AG04450 (cell line): Measurements from ENCODE around the gene LRMDA. TPM values are rescaled to one million over a fixed set of nuclear protein-coding genes. Genes with fewer than 3 reads are reported as not detected.
A peak's percentile ranks its signal among the peaks of the same experiment; 100 is the strongest.

Experiments
- CTCF ChIA-PET: fragments of 300-600, 350-600 bp; formaldehyde crosslinking; extraction: SDS; loops from one replicate; lab custom pipeline; 2022; ENCODE audit warnings: antibody characterized with exemption, inconsistent platforms; lab: Charles Lee
- POLR2A ChIA-PET: fragments of 350-600 bp; formaldehyde crosslinking; extraction: SDS; loops from one replicate; lab custom pipeline; 2021; ENCODE audit warnings: antibody characterized with exemption, inconsistent platforms; lab: Yijun Ruan, JAX
- DNase-seq: peaks from one replicate; pipeline ENCODE4 v3.0.0-alpha.2; 2011; ENCODE audit warnings: low read depth, low spot score
- H3K27ac ChIP-seq: one replicate; pipeline ENCODE4 v1.5.1; 2012; ENCODE audit warnings: low read depth, low read length, control low read depth
- H3K27me3 ChIP-seq: one replicate; pipeline ENCODE4 v1.6.0; 2012; ENCODE audit warnings: low read length; ENCODE audit not compliant: control insufficient read depth, insufficient read depth
- H3K4me3 ChIP-seq: 2 replicates; pipeline ENCODE4 v1.5.1; 2011; ENCODE audit warnings: mild to moderate bottlenecking, low read depth, low read length, control low read depth
- H3K9me3 ChIP-seq: 2 replicates; pipeline ENCODE4 v1.5.1; 2012; ENCODE audit warnings: low read length; ENCODE audit not compliant: control insufficient read depth, insufficient read depth
- CTCF ChIP-seq: IDR thresholded peaks from 2 replicates; pipeline ENCODE4 v1.5.1; 2011; ENCODE audit warnings: low read depth, low read length, control low read depth, inconsistent platforms
- polyA plus RNA-seq: library from polyadenylated mRNA; depleted of rRNA; stranded (reverse); fragments of >200 nt; gene quantifications from 2 replicates; pipeline ENCODE4 v1.2.3, GENCODE V29; 2011

LRMDA gene
- polyA plus RNA-seq, 1 experiment = 0.12 TPM

DNA sequence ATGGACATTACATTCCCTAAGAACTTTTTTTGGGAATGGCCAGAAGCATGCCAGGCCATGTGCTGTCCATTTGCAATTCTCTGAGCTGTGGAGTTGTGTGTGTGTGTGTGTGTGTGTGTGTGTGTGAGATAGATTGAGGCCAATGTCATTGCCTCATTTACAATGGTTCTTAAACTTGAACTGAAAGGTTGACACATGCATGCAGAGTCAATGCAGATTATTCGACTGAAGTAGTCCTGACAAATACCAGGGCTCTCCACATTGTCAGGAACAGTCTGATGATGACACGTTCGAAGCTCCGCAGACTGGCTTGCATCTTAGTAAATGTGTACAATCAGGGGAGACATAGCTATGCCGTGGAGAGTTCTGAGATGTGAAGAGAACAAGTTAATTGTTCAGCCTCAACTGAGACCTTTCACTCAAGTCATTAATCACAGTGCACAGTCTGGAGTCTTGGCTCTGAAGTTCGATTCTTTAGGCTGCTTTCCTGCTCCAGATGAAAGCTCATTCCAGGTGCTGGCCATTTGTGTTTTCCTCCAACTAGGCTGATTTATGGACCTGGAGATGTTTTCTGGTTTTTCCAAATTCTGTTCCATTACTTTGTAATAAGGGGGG, 921.9 kb downstream of the LRMDA start:
- Histone ChIP-seq H3K9me3 (no peaks in the 10 kb centered on the region), H3K27ac (no peak overlapping the region), H3K4me3 (no peak overlapping the region), H3K27me3 (no peaks in the 10 kb centered on the region)
- no peak for TF ChIP-seq CTCF
- no peak for DNase-seq
- POLR2A ChIA-PET = no interaction called here
- CTCF ChIA-PET = no interaction called here

DNA sequence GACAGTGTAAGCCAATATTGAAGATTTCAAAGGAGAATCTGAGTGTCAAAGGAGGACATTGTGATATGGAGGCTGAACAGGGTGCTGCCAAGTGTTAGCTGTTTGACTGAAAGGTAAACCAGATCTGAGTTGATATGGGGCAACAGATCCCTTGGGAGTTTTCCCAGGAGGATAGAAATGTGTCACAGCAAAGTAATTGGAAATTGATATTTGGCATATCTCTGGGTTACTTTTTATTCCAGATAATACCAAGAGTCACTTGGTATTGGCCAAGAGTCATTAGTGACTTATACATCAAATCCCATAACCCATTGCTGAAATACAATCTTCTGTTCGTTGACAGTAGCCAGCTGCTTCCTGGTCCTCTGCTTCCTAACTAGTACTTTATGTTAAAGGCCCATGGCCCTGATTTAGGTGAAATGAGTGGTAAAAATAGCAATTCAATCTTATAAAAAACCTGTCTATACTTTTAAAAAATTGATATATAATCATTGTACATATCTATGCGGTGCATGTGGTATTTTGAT, 922.9 kb downstream of the LRMDA start:
- ChIA-PET CTCF (no interaction called here), POLR2A (interaction anchor here (0.6 kb wide), 1 partner anchor 17 kb away, joined by 5 read pairs; no protein-coding TSS in a partner anchor)
- no peak overlapping the region for H3K27ac ChIP-seq
- no peak for TF ChIP-seq CTCF
- H3K27me3 ChIP-seq = no peaks in the 10 kb centered on the region
- no peak overlapping the region for H3K4me3 ChIP-seq
- no peaks in the 10 kb centered on the region for H3K9me3 ChIP-seq
- no peak for DNase-seq

DNA sequence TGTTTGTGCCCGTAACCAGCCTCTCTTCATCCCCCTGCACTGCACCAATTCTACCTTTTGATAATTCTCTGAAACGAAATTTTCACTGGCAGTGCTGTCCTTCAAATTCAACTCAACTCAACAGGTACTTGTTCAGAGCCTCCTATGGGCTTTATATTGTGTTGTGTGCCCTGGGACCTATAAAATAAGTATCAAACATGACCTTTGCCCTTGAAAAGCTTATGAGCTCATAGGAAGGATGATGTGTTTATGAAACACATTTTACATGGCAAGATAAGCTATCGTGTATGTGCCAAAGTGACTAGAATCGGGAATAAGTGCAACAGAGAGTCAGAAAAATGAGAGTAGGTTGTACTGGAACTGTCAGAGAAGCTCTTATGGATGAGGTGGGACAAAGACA, 923.5 kb downstream of the LRMDA start:
- no peaks in the 10 kb centered on the region for H3K9me3 ChIP-seq
- no peak for TF ChIP-seq CTCF
- H3K27ac ChIP-seq = no peak overlapping the region
- no peak overlapping the region for H3K4me3 ChIP-seq
- H3K27me3 ChIP-seq = no peaks in the 10 kb centered on the region
- DNase-seq = no peak
- POLR2A ChIA-PET = interaction anchor here (0.6 kb wide), 1 partner anchor 17 kb away, joined by 5 read pairs; no protein-coding TSS in a partner anchor
- CTCF ChIA-PET = no interaction called here

DNA sequence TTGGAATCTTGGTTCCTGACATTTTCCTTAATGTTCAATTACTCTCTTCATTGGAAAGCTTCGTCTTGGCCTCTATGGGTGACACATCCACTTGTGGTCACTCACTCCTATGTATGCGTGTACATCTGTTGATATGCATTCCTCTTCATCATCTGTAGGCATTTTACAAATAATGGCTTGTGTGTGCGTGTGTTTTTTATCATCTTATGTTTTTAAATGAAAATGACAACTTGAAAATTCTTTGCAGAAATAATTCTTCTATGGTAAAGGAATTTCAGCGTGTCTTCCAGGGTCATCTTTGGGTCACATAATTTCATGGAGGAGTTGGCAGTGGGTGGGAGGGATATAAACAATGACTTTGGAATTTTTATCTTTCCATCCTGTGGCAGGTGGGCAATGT, 925.1 kb downstream of the LRMDA start:
- DNase-seq = no peak
- CTCF ChIA-PET = no interaction called here
- no peaks in the 10 kb centered on the region for H3K27me3 ChIP-seq
- POLR2A ChIA-PET = no interaction called here
- H3K4me3 ChIP-seq = no peak overlapping the region
- no peak for TF ChIP-seq CTCF
- no peak overlapping the region for H3K27ac ChIP-seq
- H3K9me3 ChIP-seq = no peaks in the 10 kb centered on the region

GRCh38 chr10:76357726-76358415, 926.4 kb downstream of the LRMDA start:
- H3K4me3 ChIP-seq = no peak overlapping the region
- CTCF ChIA-PET = no interaction called here
- TF ChIP-seq CTCF = no peak
- no peaks in the 10 kb centered on the region for H3K9me3 ChIP-seq
- peak overlapping the region; percentile 4 for H3K27ac ChIP-seq
- no peak for DNase-seq
- no peaks in the 10 kb centered on the region for H3K27me3 ChIP-seq
- POLR2A ChIA-PET = no interaction called here
